Measurements from ENCODE around the gene ACOT12.
"Not testable (repeated sequence)": the region's sequence is repeated elsewhere in the genome, so short reads cannot be mapped to it uniquely, and the experiment has no call there.

GRCh38 chr5:81294021-81294420 lies 99.9 kb downstream of the ACOT12 start:
- not testable (repeated sequence) for TF ChIP-seq POLR2A, CTCF (IDR thresholded peaks at IDR 0.05)

All from right lobe of liver (tissue), 4 donors.